ENCODE measurements around the gene HDX.
"Not testable (repeated sequence)": the region's sequence is repeated elsewhere in the genome, so short reads cannot be mapped to it uniquely, and the experiment has no call there.

Gene HDX

GRCh38 chrX:84339507-84340364 is 162.5 kb downstream of the HDX start:
- no peak for DNase-seq (ENCODE audit: low read depth, low spot score)

GRCh38 chrX:84336646-84337045 is 165.6 kb downstream of the HDX start:
- no peak for DNase-seq (ENCODE audit: low read depth, low spot score)

GRCh38 chrX:84335121-84335520 is 167.1 kb downstream of the HDX start:
- no peak for DNase-seq (ENCODE audit: low read depth, low spot score)

DNA sequence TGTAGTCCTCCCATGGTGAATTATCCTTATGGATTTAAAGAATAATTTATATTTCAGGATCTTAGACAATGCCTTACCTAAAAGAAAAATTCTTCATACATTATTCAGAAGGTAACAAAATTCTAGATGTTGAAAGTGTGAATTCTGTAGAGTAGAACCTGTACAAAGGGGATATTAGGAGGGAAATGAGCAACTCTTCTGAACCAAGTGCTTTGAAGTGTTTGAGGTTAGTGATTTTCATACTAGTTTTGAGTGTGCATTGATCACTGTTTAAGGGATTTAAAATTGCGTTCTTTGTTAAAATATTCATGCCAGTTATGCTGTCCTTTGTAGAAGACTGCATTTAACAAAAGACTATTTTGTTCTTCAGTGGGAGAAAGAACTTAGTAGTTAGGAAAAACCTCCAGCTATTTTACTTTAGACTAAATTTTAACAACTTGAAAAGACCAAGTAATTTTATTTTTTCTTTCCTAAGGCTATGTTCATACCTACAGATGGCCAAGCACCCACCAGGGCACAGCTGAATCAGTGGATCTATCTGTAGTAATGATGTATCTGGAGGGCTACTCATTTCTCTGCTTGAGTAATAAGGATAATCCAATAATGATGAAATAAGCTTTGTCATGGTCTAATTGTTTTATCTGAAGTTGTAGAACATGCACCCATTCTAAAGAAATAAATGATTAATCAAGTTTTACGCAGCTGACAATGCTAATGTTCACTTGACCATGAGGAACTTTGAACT is 180.0 kb downstream of the HDX start:
- DNase-seq (ENCODE audit: low read depth, low spot score): no peak

DNA sequence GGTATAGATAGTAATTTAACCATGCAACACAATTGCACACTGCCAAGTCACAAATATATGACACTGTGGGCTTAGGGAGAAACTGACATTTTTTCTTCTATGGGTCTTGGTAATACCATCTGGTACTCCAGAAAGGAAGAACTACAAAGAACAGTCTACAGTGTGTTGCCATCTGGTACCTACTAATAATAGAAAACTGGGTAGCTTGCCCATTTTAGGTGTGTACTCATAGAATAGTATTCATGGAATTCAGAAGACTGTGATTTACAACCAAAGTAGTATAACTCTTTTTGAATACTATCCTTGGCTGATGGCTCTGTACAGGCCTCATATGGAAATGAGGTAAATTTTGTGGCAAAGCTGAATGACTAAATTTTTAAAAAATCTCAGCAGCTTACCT is 181.6 kb downstream of the HDX start:
- no peak for DNase-seq (ENCODE audit: low read depth, low spot score)

DNA sequence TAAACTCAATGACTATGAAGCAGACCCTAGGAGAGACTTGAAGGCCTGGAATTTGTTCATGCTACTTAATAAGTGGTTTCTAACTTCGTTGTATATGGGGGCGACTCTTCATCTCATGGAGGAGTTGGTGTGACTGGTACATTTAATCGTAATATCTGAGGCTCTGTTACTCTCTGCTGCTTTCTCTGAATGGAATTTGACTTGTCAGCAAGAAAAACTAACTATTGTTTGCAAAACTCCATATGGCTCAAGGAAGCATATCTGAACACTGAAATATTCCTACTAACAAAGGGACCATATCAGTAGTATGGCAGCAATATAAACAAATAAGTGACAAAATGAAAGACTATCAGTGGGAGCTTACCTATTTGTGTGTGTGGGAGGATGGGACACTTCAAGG is 182.2 kb downstream of the HDX start:
- no peak for DNase-seq (ENCODE audit: low read depth, low spot score)

GRCh38 chrX:84318661-84319060 is 183.6 kb downstream of the HDX start:
- no peak for DNase-seq (ENCODE audit: low read depth, low spot score)

DNA sequence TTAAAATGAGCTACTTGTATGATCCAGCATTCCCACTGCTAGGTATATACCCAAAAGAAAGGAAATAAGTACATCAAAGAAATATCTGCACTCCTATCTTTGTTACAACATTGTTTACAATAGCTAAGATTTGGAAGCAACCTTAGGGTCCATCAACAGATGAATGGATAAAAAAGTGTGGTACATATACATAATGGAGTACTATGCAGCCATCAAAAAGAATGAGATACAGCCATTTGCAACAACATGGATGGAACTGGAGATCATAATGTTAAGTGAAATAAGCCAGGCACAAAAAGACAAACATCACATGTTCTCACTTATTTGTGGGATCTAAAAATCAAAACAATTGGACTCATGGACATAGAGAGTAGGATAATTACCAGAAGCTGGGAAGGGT is 186.3 kb downstream of the HDX start:
- not testable (repeated sequence) for DNase-seq (ENCODE audit: low read depth, low spot score)

All from activated naive CD8-positive, alpha-beta T cell treated with anti-CD3 and anti-CD28 coated beads, Interleukin-2, amount 50 U/mL, for 16 hours (primary cell).